Keratinocyte (primary cell): ENCODE results near the gene TANK. TPM values are rescaled to one million over a fixed set of nuclear protein-coding genes. Genes with fewer than 3 reads are reported as not detected.

Experiments
- DNase-seq: peaks from one replicate; pipeline ENCODE4 v3.0.0-alpha.2; 2011; ENCODE audit warnings: low read depth, missing footprints, low spot score
- FAIRE-seq: peaks from 2 replicates; lab custom pipeline; 2011; peaks lifted over from hg19 to GRCh38; lab: Jason Lieb, UNC
- H2AFZ ChIP-seq: 2 replicates; pipeline ENCODE4 v1.6.0; 2012; ENCODE audit warnings: low read length, control low read depth, inconsistent platforms; ENCODE audit not compliant: control insufficient read depth
- H3K27ac ChIP-seq: 2 replicates; pipeline ENCODE4 v1.5.1; 2011; ENCODE audit warnings: low read length; ENCODE audit not compliant: control insufficient read depth, insufficient read depth
- H3K27me3 ChIP-seq: 3 replicates; pipeline ENCODE4 v1.6.0; 2011; ENCODE audit warnings: low read length; ENCODE audit not compliant: control insufficient read depth, insufficient read depth; ENCODE audit errors: extremely low read depth
- H3K36me3 ChIP-seq, 2 experiments: 2 replicates in 1 of 2; 3 replicates in 1 of 2; pipeline ENCODE4 v1.5.1; 2011; ENCODE audit warnings: low read length in 2 of 2, mild to moderate bottlenecking in 1 of 2; ENCODE audit not compliant: control insufficient read depth in 2 of 2, insufficient read depth in 2 of 2; ENCODE audit errors: extremely low read depth in 1 of 2
- H3K4me1 ChIP-seq: 3 replicates; pipeline ENCODE4 v1.5.1; 2011; ENCODE audit warnings: low read length; ENCODE audit not compliant: control insufficient read depth, insufficient read depth; ENCODE audit errors: extremely low read depth
- H3K4me2 ChIP-seq: 3 replicates; pipeline ENCODE4 v1.6.0; 2011; ENCODE audit warnings: low read depth, low read length; ENCODE audit not compliant: control insufficient read depth, insufficient read depth; ENCODE audit errors: extremely low read depth
- H3K4me3 ChIP-seq, 3 experiments: fragments of 200-600 bp in 1 of 3; sonication (generic) in 1 of 3; 2 replicates in 2 of 3; 3 replicates in 1 of 3; pipeline ENCODE4 v1.5.1; 2011 to 2016; ENCODE audit warnings: low read length in 3 of 3, mild to moderate bottlenecking in 3 of 3, control low read depth in 2 of 3, inconsistent platforms in 1 of 3, low read depth in 1 of 3, mixed read lengths in 1 of 3, mixed run types in 1 of 3, moderate library complexity in 1 of 3; ENCODE audit not compliant: control insufficient read depth in 2 of 3, insufficient read depth in 2 of 3; ENCODE audit errors: extremely low read depth in 1 of 3
- H3K79me2 ChIP-seq: 2 replicates; pipeline ENCODE4 v1.6.0; 2012; ENCODE audit warnings: low read length; ENCODE audit not compliant: control insufficient read depth, insufficient read depth
- H3K9ac ChIP-seq: 3 replicates; pipeline ENCODE4 v1.6.0; 2011; ENCODE audit warnings: low read length; ENCODE audit not compliant: control insufficient read depth, insufficient read depth; ENCODE audit errors: extremely low read depth
- H3K9me1 ChIP-seq: 3 replicates; pipeline ENCODE4 v1.6.0; 2011; ENCODE audit warnings: low read length; ENCODE audit not compliant: control insufficient read depth, insufficient read depth; ENCODE audit errors: extremely low read depth
- H3K9me3 ChIP-seq: 2 replicates; pipeline ENCODE4 v1.5.1; 2012; ENCODE audit warnings: low read depth, low read length; ENCODE audit not compliant: control insufficient read depth
- H4K20me1 ChIP-seq: 3 replicates; pipeline ENCODE4 v1.6.0; 2011; ENCODE audit warnings: low read length; ENCODE audit not compliant: control insufficient read depth, insufficient read depth; ENCODE audit errors: extremely low read depth
- EZH2 ChIP-seq: IDR thresholded peaks from one replicate; pipeline ENCODE4 v1.6.1; 2012; ENCODE audit warnings: inconsistent platforms, mild to moderate bottlenecking, low read length, moderate library complexity
- dilution Hi-C: fragments of 300-500 bp; cut with MboI; formaldehyde crosslinking; loops from one replicate; pipeline ENCODE4 v1.7.0; 2020; ENCODE audit warnings: low sequenced_read_pairs; ENCODE audit not compliant: extremely low pct_ligation_motif_present
- polyA plus RNA-seq, 5 experiments: library from polyadenylated mRNA; depleted of rRNA in 3 of 5; stranded (reverse) in 3 of 5; stranded (forward) in 1 of 5; unstranded in 1 of 5; fragments of >200 nt; gene quantifications; 1 replicate in 1 of 5; 2 replicates in 3 of 5; 3 replicates in 1 of 5; pipeline versions ENCODE4 v1.2.1 to v1.2.3, GENCODE V29; 2011 to 2012; ENCODE audit warnings: missing spikeins in 2 of 5, low read depth in 1 of 5, low replicate concordance in 1 of 5
- TF ChIP-seq, protein P1 (sequence below), 3 experiments: IDR thresholded peaks in 1 of 3; conservative IDR thresholded peaks in 1 of 3; optimal IDR thresholded peaks in 1 of 3; 2 replicates in 2 of 3; 3 replicates in 1 of 3; pipeline versions ENCODE3 to v1.5.1; 2011; ENCODE audit warnings: low read length in 3 of 3, mild to moderate bottlenecking in 3 of 3, moderate library complexity in 2 of 3, control low read depth in 1 of 3, inconsistent platforms in 1 of 3; ENCODE audit not compliant: insufficient read depth in 2 of 3; ENCODE audit errors: extremely low read depth in 1 of 3

TANK gene
- polyA plus RNA-seq, 1 donor (not counting 4 experiments of a cell fraction or from before 2014, with no cell fraction given) = 47.2 TPM

DNA sequence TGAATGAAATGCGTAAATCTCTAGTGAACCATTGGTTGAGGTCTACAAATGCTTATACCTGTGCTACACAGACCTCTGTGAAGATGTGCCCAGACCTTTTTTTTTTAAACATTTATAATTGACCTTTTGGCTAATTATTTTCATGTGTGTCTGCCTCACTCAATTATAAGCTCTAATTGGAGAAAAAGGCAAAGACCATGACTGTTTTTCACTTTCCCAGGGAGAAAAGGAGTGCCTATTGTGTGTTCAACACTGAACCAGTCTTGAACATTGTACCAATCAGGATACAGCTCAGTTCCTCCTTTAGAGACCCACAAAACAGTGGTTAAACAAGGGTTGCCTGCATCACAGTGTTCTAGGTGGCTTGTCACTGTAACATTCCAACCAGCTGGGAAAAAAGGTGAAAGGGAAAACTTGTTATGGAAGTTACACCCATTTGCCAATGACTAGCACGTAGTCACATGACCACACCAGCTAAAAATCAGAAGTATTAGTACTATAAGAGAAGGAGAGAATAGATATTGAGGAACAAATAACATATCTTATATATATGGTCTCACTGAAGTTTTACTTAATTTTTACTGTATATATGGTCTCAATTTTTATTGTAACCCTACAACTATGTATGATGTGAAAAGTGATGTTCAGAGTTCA is 13.4 kb downstream of the TANK start:
- TF ChIP-seq EZH2 = no peak
- TF ChIP-seq, protein P1, sequence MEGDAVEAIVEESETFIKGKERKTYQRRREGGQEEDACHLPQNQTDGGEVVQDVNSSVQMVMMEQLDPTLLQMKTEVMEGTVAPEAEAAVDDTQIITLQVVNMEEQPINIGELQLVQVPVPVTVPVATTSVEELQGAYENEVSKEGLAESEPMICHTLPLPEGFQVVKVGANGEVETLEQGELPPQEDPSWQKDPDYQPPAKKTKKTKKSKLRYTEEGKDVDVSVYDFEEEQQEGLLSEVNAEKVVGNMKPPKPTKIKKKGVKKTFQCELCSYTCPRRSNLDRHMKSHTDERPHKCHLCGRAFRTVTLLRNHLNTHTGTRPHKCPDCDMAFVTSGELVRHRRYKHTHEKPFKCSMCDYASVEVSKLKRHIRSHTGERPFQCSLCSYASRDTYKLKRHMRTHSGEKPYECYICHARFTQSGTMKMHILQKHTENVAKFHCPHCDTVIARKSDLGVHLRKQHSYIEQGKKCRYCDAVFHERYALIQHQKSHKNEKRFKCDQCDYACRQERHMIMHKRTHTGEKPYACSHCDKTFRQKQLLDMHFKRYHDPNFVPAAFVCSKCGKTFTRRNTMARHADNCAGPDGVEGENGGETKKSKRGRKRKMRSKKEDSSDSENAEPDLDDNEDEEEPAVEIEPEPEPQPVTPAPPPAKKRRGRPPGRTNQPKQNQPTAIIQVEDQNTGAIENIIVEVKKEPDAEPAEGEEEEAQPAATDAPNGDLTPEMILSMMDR (optimal IDR thresholded peaks at IDR 0.05 in 1 of 3, IDR thresholded peaks at IDR 0.05 in 1 of 3, conservative IDR thresholded peaks at IDR 0.05 in 1 of 3; ENCODE audit: extremely low read depth in 1 of 3, insufficient read depth in 2 of 3, low read length in 3 of 3) = no peak
- no peak overlapping the region for H2AFZ ChIP-seq
- FAIRE-seq (no peak), DNase-seq (no peak)
- H4K20me1 ChIP-seq = no peaks in the 10 kb centered on the region
- peaks cover 27% of the 10 kb centered on the region for H3K79me2 ChIP-seq
- H3K9me3 ChIP-seq = no peaks in the 10 kb centered on the region
- dilution Hi-C loops = no loop called here
- H3K9ac ChIP-seq = no peak overlapping the region
- H3K36me3 ChIP-seq = peaks cover 5 to 10% of the 10 kb centered on the region in 2 experiments
- H3K4me3 ChIP-seq = no peak overlapping the region
- no peaks in the 10 kb centered on the region for H3K27me3 ChIP-seq
- peaks cover 13% of the 10 kb centered on the region for H3K4me1 ChIP-seq
- no peak overlapping the region for H3K4me2 ChIP-seq
- no peak overlapping the region for H3K27ac ChIP-seq
- no peaks in the 10 kb centered on the region for H3K9me1 ChIP-seq

DNA sequence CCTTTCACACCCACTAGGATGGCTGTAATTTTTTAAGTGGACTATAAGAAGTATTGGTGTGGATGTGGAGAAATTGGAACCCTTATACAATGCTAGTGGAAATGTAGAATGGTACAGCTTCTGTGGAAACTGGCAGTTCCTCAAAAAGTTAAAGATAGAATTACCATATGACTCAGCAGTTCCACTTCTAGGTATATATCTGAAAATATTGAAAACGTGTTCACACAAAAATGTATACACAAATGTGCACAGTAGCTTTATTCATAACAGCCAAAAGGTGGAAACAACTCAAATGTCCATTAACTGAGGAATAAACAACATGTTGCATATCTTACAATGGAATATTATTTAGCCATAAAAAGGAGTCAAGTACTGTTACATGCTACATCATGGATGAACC is 17.7 kb downstream of the TANK start:
- H4K20me1 ChIP-seq = no peaks in the 10 kb centered on the region
- H3K27me3 ChIP-seq = no peaks in the 10 kb centered on the region
- no peak overlapping the region for H2AFZ ChIP-seq
- TF ChIP-seq, protein P1 (optimal IDR thresholded peaks at IDR 0.05 in 1 of 3, IDR thresholded peaks at IDR 0.05 in 1 of 3, conservative IDR thresholded peaks at IDR 0.05 in 1 of 3; ENCODE audit: extremely low read depth in 1 of 3, insufficient read depth in 2 of 3, low read length in 3 of 3) = no peak
- TF ChIP-seq EZH2 = no peak
- H3K4me1 ChIP-seq = no peaks in the 10 kb centered on the region
- H3K9me3 ChIP-seq = no peaks in the 10 kb centered on the region
- H3K9ac ChIP-seq = no peak overlapping the region
- FAIRE-seq (peak; percentile 17), DNase-seq (no peak)
- no peak overlapping the region for H3K4me2 ChIP-seq
- no peak overlapping the region for H3K27ac ChIP-seq
- dilution Hi-C loops = no loop called here
- peaks cover 15% of the 10 kb centered on the region for H3K79me2 ChIP-seq
- H3K36me3 ChIP-seq = peaks cover 8 to 17% of the 10 kb centered on the region in 2 experiments
- H3K4me3 ChIP-seq = no peak overlapping the region
- H3K9me1 ChIP-seq = no peaks in the 10 kb centered on the region
